Superior temporal gyrus (tissue), 1 donor: ENCODE results near the gene ZBTB7A.

Experiments used
- DNase-seq: peaks from one replicate; pipeline ENCODE4 v3.0.0-alpha.2; 2016; ENCODE audit errors: extremely low spot score

ZBTB7A gene

DNA sequence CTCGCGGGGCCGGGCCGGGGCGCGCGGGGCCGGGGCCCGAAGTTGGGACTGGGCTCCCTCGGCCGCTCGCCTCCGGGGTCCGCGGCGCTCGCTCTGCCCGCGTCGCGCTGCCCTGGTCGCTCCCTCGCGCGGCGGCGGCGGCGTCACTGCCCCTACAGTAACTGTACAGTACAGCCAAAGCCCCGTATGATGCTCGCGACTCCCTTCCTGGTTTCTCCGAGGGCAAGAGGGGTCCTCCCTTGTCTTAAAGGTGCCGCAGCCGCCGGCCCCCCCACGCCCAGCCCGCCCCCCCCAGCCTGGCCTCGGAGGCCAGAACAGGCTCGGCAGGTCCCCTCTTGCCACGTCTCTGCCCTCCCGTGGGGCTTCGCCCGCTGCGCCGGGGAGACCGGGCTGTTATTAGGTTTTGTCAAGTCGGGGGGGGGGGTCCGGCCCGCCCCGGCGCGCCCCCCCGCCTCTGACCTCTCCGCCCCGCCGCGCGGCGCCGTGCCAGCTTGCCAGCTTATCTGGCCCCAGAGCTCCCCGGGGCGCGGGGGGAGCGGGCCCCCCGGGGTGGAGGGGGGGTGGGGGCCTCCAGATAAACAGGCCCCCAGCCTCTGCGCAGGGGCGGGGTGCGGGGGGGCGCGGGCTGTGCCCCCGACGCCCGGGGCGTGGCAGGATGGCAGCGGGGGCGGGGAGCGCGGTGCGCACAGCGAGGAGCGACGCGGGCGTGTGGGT, at the start of gene ZBTB7A:
Gene ZBTB7A, minus strand, starts transcription at position 218 of the 714 bp plus-strand sequence. CDS start 11,667 bp downstream, outside the sequence.
- peak; percentile 59 for DNase-seq

DNA sequence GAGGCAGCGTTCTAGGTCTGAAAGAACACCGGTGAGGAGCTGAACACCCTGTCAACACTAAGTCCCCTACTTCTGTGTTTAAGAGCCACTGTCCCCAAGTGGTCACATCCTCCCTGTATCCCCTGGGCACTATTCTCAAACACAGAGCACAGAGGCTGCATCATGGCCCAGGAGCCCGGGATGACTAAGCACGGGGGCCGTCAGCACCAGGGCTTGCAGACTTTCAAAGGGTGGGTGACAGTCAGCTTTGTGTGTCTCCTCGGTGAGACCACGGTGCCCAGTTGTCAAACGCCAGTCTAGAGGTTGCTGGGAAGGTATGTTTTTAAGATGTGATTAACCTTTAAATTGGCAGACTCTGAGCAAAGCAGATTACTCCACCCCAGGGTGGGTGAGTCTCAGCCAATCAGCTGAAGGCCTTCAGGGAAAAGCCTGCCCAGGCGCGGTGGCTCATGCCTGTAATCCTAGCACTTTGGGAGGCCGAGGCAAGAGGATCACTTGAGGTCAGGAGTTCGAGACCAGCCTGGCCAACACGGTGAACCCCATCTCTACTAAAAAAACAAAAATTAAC, 49.2 kb upstream of the ZBTB7A start:
- DNase-seq: no peak

DNA sequence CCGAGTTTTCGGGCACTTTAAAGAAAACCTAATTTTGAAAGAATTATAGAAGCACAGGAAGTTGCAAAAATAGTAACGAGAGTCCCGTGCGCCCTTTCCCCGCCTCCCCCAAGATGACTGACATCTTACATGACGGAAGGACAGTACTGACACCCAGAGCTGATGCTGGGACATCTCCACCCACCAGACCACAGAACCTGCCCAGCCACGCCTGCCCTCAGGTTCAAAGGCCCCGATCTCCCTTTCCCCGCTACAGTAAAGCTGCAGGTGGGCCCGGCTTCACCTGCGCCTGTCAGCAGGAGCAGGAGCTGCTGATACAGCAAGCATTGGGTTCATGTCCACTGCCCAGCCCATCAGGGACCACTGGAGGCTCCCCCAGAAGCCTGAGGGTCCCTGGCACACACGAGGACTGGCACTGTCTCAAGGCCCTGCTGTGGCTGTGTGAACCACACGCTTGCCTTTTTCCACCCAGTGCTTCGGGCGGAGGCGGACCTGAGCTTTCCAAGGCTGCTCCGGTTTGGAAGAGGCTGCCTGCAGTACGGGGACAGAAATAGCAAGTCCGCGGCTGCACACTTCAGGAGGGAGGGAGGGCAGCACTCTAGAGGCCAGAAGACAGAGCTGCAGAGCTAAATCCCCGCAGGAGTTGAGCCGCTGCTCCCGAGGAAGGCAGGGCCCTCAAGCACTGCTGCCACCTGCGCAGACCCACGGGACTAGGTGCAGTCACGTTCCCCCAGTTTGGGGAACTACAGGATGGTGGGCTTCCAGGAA, 48.5 kb upstream of the ZBTB7A start:
- peak; percentile 46 for DNase-seq

DNA sequence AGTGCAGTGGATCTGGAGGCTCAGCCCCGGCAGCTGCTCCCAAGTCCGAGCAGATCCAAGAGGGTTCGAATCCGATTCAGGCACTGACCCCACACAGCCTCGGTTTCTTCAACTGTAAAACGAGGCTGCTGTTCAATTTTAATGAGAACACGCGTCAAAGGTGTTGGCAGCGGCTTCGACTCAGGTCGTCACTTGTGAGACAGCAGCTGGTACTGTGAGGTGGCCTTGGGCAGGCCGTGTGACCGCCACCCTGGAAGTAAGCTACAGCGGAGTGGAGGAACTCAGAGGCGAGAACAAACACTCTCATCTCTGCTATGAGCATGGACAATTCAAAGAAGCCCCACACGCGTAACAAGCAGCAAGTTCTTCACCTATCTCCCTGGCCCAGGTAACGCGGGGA, 47.5 kb upstream of the ZBTB7A start:
- no peak for DNase-seq

DNA sequence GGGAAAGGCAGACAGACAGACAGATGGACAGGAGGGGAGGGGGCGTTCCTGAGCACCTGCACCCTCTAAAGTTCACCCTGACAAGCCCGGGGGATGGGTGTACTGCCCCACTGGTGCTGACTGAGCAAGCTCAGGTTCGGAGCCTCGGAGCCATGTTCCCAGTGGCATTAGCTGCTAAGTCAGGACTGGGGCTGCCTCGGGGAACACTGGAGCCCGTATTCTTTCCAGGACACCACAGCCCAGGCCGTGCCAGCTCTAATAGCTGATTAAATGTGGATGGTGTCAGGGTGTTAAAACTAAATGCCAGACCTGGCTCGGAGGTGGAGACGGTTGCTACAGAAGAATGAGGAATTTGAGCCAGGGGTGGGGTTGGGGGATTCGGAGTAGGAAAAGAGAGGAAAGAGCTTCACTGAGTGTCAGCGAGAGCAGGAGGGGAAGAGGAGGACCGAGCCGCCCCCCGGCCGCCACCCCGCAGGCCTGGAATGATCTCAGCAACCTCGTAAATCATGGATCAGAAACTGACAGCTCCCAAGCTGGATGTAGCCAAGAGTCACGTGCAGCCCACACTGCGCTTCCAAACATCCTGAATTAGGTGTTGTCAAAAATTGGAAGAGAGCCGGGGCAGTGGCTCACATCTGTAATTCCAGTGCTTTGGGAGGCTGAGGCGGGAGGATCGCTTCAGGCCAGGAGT, 46.8 kb upstream of the ZBTB7A start:
- DNase-seq: no peak

DNA sequence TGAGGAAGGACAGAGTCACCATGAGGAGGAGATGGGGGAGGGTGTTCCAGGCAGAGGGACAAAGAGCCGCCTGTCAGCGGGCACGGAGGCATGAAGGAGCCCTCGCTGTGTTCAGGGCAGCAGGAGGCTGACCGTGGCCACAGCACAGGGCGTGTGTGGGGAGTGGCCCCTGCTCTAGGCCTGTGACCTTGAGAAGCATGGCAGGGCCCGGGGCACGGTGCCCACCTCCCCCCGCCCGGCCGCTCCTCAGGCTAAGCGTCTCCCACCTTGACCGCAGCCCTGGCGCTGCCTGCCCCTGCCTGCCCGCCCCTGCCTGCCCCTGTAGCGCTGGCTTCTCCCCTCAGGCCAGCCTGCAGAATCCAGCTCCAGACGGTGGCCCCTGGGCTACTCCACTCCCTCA, 45.7 kb upstream of the ZBTB7A start:
- DNase-seq: no peak

DNA sequence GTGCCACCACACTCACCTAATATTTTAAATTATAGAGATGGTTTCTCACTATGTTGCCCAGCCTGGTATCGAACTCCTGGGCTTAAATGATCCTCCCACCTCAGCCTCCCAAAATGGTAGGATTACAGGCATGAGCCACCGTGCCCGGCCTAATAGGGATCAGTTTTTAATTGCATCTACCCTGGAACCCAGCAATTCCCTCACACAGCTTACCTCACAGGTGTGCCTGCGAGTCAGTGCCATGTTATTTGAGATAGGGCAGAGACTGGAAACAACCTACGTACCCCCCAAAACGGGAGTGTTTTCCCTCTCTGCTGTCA, 42.9 kb upstream of the ZBTB7A start:
- DNase-seq: no peak

DNA sequence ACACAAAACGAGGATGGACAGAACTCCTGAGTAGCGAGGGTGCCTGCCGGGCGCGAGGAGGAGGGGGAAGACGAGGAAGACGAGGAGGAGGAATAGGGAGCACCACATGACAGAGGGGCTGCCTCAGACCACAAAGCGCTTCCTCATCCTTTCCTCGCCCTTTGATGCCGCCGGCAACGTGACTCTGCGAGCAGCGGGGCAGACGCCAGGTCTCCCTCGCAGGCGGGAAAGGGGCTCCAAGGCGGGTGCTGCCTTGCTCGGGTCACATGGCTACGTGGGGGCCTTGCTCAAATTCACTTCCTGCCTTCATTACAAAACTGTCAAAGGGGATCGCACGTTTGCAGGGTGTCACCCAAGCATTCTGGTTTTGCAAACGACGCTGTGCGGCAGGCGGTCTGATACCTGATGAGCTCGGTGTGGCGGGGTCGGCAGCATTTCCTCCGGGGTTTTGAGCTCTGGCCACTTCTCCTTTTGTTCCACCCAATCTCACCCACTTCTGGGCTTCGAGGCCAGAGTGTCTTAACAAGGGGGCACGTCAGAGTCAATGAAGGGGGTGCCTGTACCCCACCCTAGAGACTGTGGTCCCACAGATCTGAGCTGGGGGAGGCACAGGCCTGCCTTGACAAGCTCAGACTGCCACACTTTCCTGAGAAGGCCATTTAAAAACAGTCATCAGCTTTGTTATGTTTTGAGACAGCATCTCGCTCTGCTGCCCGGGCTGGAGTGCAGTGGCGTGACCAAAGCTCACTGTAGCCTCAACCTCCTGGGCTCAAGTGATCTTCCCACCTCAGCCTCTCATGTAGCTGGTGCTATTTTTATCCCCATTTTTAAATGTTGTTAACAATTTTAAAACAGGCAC, 42.3 kb upstream of the ZBTB7A start:
- DNase-seq: no peak

DNA sequence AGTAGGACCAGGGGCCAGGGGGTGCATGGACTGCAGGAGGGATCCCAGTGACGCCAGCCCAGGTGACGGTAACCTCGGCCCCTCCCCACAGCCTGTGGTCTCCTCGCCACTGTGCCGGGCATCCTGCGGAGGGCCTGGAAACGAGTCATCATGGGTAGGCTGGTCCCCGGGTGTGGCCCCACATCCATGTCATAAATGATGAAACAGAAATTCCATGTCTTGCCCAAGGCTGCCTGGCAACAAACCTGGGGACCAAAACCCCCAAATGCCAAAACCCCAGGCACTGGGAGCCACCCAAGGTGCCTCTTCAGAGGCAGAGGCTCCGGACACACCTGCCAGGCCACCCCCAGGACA, 36.4 kb upstream of the ZBTB7A start:
- DNase-seq: no peak

DNA sequence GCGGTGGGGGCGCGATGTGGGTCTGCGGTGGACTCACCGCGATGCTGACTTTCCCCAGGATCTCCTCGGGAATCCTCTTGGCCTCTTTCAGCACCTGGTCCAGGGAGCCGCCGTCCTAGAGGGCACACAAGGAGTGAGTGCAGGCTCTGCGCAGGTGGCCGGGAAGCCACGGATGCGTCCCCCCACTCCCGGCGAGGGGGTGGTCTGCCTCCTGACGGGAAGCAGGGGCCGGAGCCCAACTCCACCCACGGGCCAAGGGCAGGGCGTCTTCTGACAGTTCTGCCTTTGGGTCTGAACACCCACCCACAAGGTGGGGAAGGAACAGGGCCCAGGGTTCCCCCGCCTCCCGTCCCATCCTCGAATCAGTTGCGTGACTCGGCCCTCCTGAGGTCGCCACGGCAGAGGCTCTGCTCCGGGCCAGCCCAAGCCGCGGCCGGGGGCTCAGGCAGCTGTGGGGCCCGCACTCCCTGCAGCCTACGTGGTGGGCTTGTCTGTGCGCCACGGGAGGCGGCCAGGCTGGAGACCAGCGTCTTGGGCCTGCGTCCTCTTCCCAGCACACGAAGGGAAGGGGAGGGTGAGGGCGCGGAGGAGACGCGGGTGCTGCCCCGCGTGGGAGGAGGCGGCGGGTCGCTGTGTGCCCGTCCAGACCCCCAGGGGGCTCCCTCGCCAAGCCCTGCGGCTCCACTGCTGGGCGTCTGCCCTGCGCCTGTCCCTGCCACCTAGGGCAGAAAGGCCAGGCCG, 35.8 kb upstream of the ZBTB7A start:
- DNase-seq: no peak

DNA sequence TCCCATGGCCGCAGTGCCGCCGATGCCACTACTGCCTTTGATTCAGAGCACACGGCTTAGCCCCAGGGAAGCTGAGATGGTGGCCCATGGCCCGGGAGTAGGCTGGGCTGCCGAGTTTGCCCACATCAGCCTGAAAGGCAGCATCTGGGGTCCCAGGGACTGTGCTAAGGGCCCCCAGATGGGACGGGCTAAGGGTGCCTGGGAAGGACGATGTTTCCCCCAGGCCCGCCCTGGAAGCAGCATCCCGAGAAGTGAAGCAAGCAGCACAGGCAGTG, 34.7 kb upstream of the ZBTB7A start:
- no peak for DNase-seq

DNA sequence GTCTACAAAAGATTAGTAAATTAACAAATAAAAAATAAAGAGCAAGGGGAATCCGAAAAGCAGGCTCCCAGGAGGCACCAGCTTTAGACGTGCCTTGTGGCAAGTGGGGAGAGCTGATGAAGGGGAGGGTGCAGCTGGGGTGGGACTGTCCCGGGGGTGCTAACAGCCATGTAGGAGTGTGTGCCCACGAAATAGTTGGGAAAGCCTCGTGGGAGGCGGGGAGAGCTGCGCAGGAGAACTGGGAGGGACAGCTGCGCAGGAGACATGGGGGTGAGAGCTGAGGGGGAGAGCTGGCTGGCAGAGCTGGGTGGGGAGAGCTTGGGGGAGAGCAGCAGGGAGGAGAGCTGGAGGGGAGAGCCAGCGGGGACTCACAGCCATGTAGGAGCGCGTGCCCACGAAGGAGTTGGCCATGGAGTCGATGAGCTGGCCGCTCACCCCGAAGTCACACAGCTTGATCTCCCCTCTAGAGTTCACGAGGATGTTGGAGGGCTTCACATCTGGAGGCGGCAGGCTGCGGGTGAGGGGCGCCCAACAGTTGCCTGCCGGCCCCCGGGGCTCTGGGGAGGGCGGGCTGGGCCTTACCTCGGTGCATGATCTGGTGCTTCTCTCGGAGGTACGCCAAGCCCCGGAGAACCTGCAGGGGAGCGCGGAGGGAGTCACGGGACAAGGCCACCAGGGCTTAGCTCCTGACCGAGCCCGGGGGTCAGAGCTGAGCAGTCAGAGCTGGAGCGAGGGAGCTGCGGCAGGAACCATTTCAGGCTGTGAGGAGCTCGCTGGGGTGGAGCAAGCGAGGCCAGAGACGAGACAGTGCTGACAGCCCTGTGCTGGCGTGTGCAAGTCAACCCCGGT, 34.2 kb upstream of the ZBTB7A start:
- DNase-seq: no peak

DNA sequence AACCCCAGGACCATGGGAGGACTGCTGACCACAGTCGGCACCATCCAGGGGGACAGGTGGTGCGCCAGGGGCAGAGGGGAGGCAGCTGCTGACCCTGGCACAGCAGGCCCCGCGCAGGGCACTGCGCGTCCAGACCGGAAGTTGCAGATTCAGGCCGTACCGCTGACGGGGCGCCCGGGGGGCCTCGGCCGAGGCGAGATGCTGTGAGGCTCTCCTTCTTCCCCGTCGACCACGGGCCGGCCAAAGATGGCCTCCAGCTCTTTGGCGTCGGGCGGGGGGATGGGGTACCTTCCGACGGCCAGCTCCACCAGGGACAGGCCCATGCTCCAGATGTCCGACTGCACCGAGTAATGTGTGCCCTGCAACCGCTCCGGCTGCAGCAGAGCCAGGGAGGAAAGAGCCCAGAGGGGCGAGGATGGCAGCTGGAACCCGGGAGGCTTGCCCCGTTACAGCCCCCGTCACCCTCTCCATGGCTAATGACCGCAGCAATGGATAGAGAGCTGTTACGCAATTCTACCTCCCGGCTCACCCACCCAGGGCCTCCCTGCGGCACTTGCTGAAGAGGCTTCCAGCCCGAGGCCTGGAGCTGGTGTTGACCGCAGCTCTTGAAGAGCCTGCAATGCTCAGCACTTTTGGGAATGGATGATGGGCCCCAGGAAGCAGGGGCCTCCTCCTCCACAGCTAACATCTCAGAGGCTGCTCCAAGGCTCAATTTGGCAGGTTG, 32.5 kb upstream of the ZBTB7A start:
- DNase-seq: no peak

DNA sequence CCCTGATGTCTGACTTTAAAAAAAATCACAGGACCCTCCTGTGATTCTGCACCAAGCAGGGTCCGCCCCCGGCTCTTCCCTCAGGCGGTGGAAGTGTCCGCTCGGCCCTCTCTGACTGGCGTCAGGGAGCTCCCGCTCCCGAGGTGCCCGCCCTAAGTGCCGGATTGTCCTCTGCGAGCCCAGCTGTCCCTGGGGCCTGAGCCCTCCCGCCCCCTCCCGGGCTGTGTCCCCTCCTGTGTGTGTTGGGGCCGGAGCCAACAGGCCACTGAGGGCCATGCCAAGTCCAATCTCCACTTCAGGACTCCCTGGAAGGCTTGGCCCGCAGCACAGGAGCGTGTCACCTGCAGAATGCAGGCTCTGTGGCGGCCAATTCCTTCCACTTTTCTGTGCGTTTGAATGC, 31.8 kb upstream of the ZBTB7A start:
- no peak for DNase-seq

DNA sequence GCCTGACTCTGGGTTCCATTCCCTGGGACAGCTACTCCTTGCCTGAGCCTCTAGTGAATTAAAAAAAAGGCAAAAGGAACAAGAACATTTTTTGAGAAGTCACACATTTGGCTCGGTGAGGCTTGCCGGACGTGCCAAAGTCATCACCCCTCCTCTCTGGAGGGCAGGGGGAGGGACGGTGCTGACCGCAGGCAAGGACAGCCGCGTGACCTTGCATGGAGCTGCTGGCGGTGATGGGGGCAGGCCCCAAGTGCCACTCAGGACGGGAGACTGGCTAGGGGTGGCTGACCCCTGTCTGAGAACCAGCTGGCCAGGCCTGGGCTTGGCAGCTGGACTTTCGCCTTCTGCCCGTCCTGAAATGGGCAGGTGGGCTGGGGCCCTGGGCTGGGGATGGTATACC, 30.8 kb upstream of the ZBTB7A start:
- DNase-seq: no peak

DNA sequence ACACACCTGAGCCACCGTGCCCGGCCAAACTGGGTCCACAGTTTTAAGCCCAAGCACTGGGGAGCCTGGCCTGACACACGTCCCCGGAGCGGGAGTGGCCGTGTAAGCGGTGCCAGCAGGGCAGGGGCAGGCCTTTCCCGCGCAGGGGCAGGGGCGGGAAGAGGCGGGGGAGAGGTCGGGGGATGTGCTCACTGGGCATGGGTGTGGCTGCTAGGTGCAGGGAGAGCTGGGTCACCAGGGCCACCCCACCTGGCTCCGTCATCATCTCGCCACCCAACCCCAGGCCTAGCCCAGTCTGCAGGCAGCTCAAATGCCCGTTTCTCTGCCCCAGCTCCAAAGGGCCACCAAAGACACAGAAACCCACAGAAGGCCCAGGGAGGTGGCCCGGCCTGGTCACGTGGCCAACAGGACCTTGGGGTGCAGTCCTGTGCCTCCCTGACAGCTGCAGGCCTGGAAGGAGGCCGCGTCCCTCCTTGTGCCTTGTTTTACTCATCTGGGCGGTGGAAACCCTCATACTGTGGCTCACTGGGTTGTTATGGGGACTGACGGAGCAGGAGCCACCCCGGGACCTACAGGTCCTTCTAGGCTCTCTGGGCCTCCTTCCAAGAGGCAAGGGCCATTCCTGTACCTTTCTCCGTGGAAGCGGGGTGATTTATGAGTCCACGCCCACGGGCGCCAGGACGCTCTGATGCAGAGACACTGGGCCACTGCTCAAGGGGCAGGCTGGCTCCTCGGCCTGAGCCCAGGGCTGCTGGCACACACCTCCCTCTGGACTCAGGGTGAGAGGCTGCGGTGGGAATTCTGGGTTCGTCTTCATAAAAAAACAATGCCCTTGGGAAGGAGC, 29.6 kb upstream of the ZBTB7A start:
- no peak for DNase-seq

DNA sequence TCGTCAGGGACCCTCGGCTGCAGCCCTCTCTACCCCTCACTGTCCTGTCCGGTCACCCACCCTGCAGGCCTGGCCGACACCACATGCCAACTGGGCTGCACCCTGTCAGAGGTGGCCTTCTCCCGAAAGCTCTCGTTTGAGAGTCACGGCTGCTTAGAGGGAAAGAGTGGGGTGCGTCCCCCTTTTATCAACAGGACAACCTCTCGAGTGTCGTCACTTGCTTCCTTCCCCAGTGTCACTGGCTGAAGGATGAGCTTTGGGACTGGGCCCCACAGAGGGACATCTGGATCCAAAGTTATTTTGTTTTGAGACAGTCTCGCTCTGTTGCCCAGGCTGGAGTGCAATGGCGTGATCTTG, 28.8 kb upstream of the ZBTB7A start:
- no peak for DNase-seq

DNA sequence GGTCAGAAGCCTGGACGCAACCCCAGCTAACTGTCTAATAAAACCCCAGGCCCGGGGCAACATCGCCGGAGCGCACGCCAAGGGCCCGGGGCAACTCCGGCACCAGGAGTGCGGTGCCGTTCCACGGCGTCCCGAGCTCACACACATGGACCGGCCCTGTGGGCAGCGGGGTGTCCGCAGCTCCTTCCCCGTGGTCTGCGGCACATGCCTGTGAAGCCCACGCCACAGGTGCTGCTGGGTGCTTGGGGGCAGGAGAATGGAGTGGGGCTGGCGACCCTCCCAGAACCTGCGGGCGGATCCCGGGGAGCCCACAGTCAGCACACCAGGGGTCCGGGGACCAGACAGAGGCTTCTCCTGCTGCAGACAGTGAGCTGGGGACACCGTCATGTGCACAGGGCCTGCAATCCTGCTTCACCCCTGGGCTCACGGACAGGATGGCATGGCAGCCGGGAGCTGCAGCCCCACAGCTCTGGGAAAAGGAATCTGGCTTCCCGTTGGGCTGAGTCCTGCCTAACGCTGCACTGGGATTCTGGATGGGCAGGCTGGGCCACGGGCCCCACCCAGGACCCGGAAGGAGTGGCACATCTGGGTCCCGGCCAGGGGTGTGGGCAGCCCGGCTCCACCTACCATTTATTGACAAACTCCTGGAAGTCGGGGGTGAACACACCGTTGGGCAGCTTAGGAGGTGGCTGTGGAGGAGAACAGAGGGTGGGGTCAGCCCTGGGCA, 28.2 kb upstream of the ZBTB7A start:
- no peak for DNase-seq
